Smooth muscle cell (in vitro differentiated cells): ENCODE measurements around the gene STK25. TPM values are rescaled to one million over a fixed set of nuclear protein-coding genes. Genes with fewer than 3 reads are reported as not detected.

ENCODE experiments used
- DNase-seq: peaks from one replicate; lab custom pipeline; 2025; ENCODE audit not compliant: unreplicated experiment; lab: John Stamatoyannopoulos, UW
- H2AFZ ChIP-seq: fragments of 200-600 bp; sonication (generic); 2 replicates; pipeline ENCODE4 v1.6.0; 2016; ENCODE audit warnings: antibody characterized with exemption, low read depth, mild to moderate bottlenecking
- H3F3A ChIP-seq: fragments of 200-600 bp; sonication (generic); 2 replicates; pipeline ENCODE4 v1.6.0; 2017; ENCODE audit warnings: antibody characterized with exemption, low read depth
- H3K27ac ChIP-seq: fragments of 200-600 bp; sonication (generic); 2 replicates; pipeline ENCODE4 v1.5.1; 2016; ENCODE audit warnings: low read depth, mild to moderate bottlenecking
- H3K27me3 ChIP-seq: fragments of 200-600 bp; sonication (generic); 2 replicates; pipeline ENCODE4 v1.6.1; 2016; ENCODE audit warnings: low read depth, mild to moderate bottlenecking
- H3K36me3 ChIP-seq: fragments of 200-600 bp; sonication (generic); 2 replicates; pipeline ENCODE4 v1.5.1; 2016; ENCODE audit warnings: low read depth
- H3K4me1 ChIP-seq: fragments of 200-600 bp; sonication (generic); 2 replicates; pipeline ENCODE4 v1.5.1; 2016; ENCODE audit warnings: low read depth
- H3K4me2 ChIP-seq: fragments of 200-600 bp; sonication (generic); 2 replicates; pipeline ENCODE4 v1.6.0; 2016; ENCODE audit warnings: mild to moderate bottlenecking
- H3K4me3 ChIP-seq: fragments of 200-600 bp; sonication (generic); 2 replicates; pipeline ENCODE4 v1.5.1; 2016; ENCODE audit warnings: mild to moderate bottlenecking
- H3K79me2 ChIP-seq: fragments of 200-600 bp; sonication (generic); 2 replicates; pipeline ENCODE4 v1.6.0; 2016; ENCODE audit warnings: low read depth, mild to moderate bottlenecking
- H3K9ac ChIP-seq: fragments of 200-600 bp; sonication (generic); 2 replicates; pipeline ENCODE4 v1.6.0; 2016; ENCODE audit warnings: low read depth
- H3K9me3 ChIP-seq: fragments of 200-600 bp; sonication (generic); replicated peaks from 2 replicates; pipeline ENCODE4 v1.5.1; 2016; ENCODE audit warnings: low read depth
- H4K20me1 ChIP-seq: fragments of 200-600 bp; sonication (generic); 2 replicates; pipeline ENCODE4 v1.6.0; 2016; ENCODE audit warnings: low read depth
- WGBS: methylation state at CpG from one replicate; pipeline ENCODE4 v1.1.7; 2016; ENCODE audit warnings: low lambda C conversion rate; 5-methylcytosine and 5-hydroxymethylcytosine counted together
- polyA plus RNA-seq: library from polyadenylated mRNA; unstranded; fragments of >200 nt; fragmentation: Nextera tagmentation; extraction: Ambion mirVana; gene quantifications from 2 replicates; pipeline ENCODE4 v1.2.1, GENCODE V29; 2016
- total RNA-seq: library from RNA; depleted of rRNA; stranded (reverse); fragments of >200 nt; gene quantifications from 2 replicates; pipeline ENCODE4 v1.2.3, GENCODE V29; 2014
- TF ChIP-seq, protein P1 (sequence below): fragments of 200-600 bp; sonication (generic); IDR thresholded peaks from 2 replicates; pipeline ENCODE4 v1.5.1; 2017; ENCODE audit warnings: borderline replicate concordance, mild to moderate bottlenecking, antibody characterized with exemption; ENCODE audit not compliant: insufficient read depth, poor library complexity, severe bottlenecking

Gene STK25
- total and polyA plus RNA-seq, 2 experiments from 2014 or later, result 200 to 212 TPM

GRCh38 chr2:241514986-241515737 lies 6.8 kb upstream of the STK25 start:
- Histone ChIP-seq H3K9me3 (no peaks in the 10 kb centered on the region), H3K4me1 (no peaks in the 10 kb centered on the region), H3K79me2 (no peaks in the 10 kb centered on the region), H3K27me3 (no peaks in the 10 kb centered on the region), H3K4me3 (no peak overlapping the region), H3K27ac (no peak overlapping the region), H2AFZ (no peak overlapping the region), H3K9ac (no peak overlapping the region), H3K4me2 (no peak overlapping the region), H3K36me3 (no peaks in the 10 kb centered on the region), H3F3A (no peaks in the 10 kb centered on the region), H4K20me1 (no peaks in the 10 kb centered on the region)
- DNase-seq, result no peak
- WGBS, result 92% methylated on average over 10 of the region's 10 CpGs
- TF ChIP-seq, protein P1, sequence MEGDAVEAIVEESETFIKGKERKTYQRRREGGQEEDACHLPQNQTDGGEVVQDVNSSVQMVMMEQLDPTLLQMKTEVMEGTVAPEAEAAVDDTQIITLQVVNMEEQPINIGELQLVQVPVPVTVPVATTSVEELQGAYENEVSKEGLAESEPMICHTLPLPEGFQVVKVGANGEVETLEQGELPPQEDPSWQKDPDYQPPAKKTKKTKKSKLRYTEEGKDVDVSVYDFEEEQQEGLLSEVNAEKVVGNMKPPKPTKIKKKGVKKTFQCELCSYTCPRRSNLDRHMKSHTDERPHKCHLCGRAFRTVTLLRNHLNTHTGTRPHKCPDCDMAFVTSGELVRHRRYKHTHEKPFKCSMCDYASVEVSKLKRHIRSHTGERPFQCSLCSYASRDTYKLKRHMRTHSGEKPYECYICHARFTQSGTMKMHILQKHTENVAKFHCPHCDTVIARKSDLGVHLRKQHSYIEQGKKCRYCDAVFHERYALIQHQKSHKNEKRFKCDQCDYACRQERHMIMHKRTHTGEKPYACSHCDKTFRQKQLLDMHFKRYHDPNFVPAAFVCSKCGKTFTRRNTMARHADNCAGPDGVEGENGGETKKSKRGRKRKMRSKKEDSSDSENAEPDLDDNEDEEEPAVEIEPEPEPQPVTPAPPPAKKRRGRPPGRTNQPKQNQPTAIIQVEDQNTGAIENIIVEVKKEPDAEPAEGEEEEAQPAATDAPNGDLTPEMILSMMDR, result no peak

- Histone ChIP-seq H3K27me3 (no peaks in the 10 kb centered on the region), H3K9me3 (no peaks in the 10 kb centered on the region), H3K4me2 (no peak overlapping the region), H3K36me3 (no peaks in the 10 kb centered on the region), H3K9ac (no peak overlapping the region), H3K27ac (no peak overlapping the region), H4K20me1 (no peaks in the 10 kb centered on the region), H3K4me1 (no peaks in the 10 kb centered on the region), H2AFZ (no peak overlapping the region), H3K4me3 (no peak overlapping the region), H3K79me2 (no peaks in the 10 kb centered on the region), H3F3A (no peaks in the 10 kb centered on the region)
- no peak for DNase-seq
- TF ChIP-seq, protein P1, result no peak
- 80% methylated on average over 5 of the region's 5 CpGs for WGBS
Measured at GRCh38 chr2:241514553-241514952, 6.2 kb upstream of the STK25 start.

- no peak overlapping the region for H3K4me2 ChIP-seq
- peaks cover 22% of the 10 kb centered on the region for H3K79me2 ChIP-seq
- DNase-seq, result no peak
- H3K27me3 ChIP-seq, result no peaks in the 10 kb centered on the region
- TF ChIP-seq, protein P1, result no peak
- peaks cover 17% of the 10 kb centered on the region for H4K20me1 ChIP-seq
- H2AFZ ChIP-seq, result no peak overlapping the region
- 98% methylated on average over 6 of the region's 6 CpGs for WGBS
- no peaks in the 10 kb centered on the region for H3K36me3 ChIP-seq
- no peaks in the 10 kb centered on the region for H3F3A ChIP-seq
- H3K9ac ChIP-seq, result no peak overlapping the region
- H3K9me3 ChIP-seq, result no peaks in the 10 kb centered on the region
- no peak overlapping the region for H3K27ac ChIP-seq
- H3K4me3 ChIP-seq, result no peak overlapping the region
- peaks cover 23% of the 10 kb centered on the region for H3K4me1 ChIP-seq
Measured at GRCh38 chr2:241511091-241511741, 2.8 kb upstream of the STK25 start.
